Thymus (tissue), 14 donors: ENCODE results near the gene UPP1. TPM values are rescaled to one million over a fixed set of nuclear protein-coding genes. Genes with fewer than 3 reads are reported as not detected.

Experiments used
- DNase-seq, 9 donors: peaks; one replicate each; pipeline ENCODE4 v3.0.0-alpha.2; 2013; ENCODE audit warnings: low spot score in 9 of 9, low read depth in 6 of 9, missing footprints in 1 of 9
- H3K27ac ChIP-seq, 2 donors: one replicate each; pipeline ENCODE4 v1.5.1; 2013; ENCODE audit warnings: control low read depth in 1 of 2, low read depth in 1 of 2, low read length in 1 of 2, mild to moderate bottlenecking in 1 of 2, moderate library complexity in 1 of 2
- H3K27me3 ChIP-seq, 2 donors: one replicate each; pipeline ENCODE4 v1.5.1; 2013; ENCODE audit warnings: low read length in 1 of 2; ENCODE audit not compliant: control insufficient read depth in 2 of 2, insufficient read depth in 1 of 2
- H3K36me3 ChIP-seq, 2 donors: one replicate each; pipeline ENCODE4 v1.5.1; 2013; ENCODE audit warnings: low read length in 1 of 2, mild to moderate bottlenecking in 1 of 2, moderate library complexity in 1 of 2; ENCODE audit not compliant: control insufficient read depth in 2 of 2, insufficient read depth in 2 of 2
- H3K4me1 ChIP-seq, 2 donors: one replicate each; pipeline ENCODE4 v1.5.1; 2013; ENCODE audit warnings: low read length in 2 of 2; ENCODE audit not compliant: control insufficient read depth in 2 of 2, insufficient read depth in 2 of 2
- H3K4me3 ChIP-seq, 2 donors: one replicate each; pipeline ENCODE4 v1.5.1; 2013; ENCODE audit warnings: low read length in 2 of 2, control low read depth in 1 of 2, mild to moderate bottlenecking in 1 of 2
- H3K9me3 ChIP-seq, 2 donors: one replicate each; pipeline ENCODE4 v1.5.1; 2013; ENCODE audit warnings: low read length in 1 of 2, mild to moderate bottlenecking in 1 of 2; ENCODE audit not compliant: control insufficient read depth in 2 of 2, insufficient read depth in 1 of 2
- WGBS: extraction: QIAGEN DNeasy Blood & Tissue Kit; methylation state at CpG from one replicate; pipeline ENCODE4 v1.1.7; 2013; 5-methylcytosine and 5-hydroxymethylcytosine counted together
- long read RNA-seq, 10 donors: transcript quantifications; one replicate each; lab custom pipeline, GENCODE V29; 2026
- polyA plus RNA-seq: library from polyadenylated mRNA; stranded (reverse); fragments of 200-250 nt; gene quantifications from one replicate; pipeline ENCODE4 v1.2.3, GENCODE V29; 2013
- total RNA-seq: library from RNA; stranded (reverse); fragments of 120-200 nt; gene quantifications from one replicate; pipeline ENCODE4 v1.2.4, GENCODE V29; 2013
- donor health status: healthy.

UPP1 gene
- total RNA-seq (3.2 TPM), polyA plus RNA-seq (32.4 TPM)
- long read RNA-seq, donor 1, partial matches to known transcripts: 0 of 1 reads
- long read RNA-seq, donor 1, other reads (novel, unspliced or antisense): 0 of 1 reads
- long read RNA-seq, donor 2: 0 reads
- long read RNA-seq, donor 3, partial matches to known transcripts: 0 of 3 reads
- long read RNA-seq, donor 3, other reads (novel, unspliced or antisense): 0 of 3 reads
- long read RNA-seq, donor 4, partial matches to known transcripts: 0 of 1 reads
- long read RNA-seq, donor 4, other reads (novel, unspliced or antisense): 0 of 1 reads
- long read RNA-seq, donor 5, transcript UPP1-212 (3 exons, 2,782 nt): major isoform, 5 of 10 reads
- long read RNA-seq, donor 5, partial matches to known transcripts: 0 of 10 reads
- long read RNA-seq, donor 5, other reads (novel, unspliced or antisense): 0 of 10 reads
- long read RNA-seq, donor 6, partial matches to known transcripts: 0 of 2 reads
- long read RNA-seq, donor 6, other reads (novel, unspliced or antisense): 0 of 2 reads
- long read RNA-seq, donor 7, partial matches to known transcripts: 0 of 3 reads
- long read RNA-seq, donor 7, other reads (novel, unspliced or antisense): 0 of 3 reads
- long read RNA-seq, donor 8, partial matches to known transcripts: 0 of 3 reads
- long read RNA-seq, donor 8, other reads (novel, unspliced or antisense): 0 of 3 reads
- long read RNA-seq, donor 9, partial matches to known transcripts: 0 of 1 reads
- long read RNA-seq, donor 9, other reads (novel, unspliced or antisense): 0 of 1 reads
- long read RNA-seq, donor 10, partial matches to known transcripts: 0 of 2 reads
- long read RNA-seq, donor 10, other reads (novel, unspliced or antisense): 0 of 2 reads

GRCh38 chr7:48089046-48090003 is at the start of gene UPP1:
Gene UPP1 (plus strand): TSS chr7:48089265. CDS start chr7:48094784, 5,519 bp downstream.
- DNase-seq: peak in 5 of 9 donors; percentile 26 to 67 (median 44)
- H3K4me1 ChIP-seq: peaks cover 5 to 19% of the 10 kb centered on the region in 2 donors
- 2% methylated on average over 96 of the region's 96 CpGs for WGBS
- no peaks in the 10 kb centered on the region for H3K36me3 ChIP-seq
- H3K27ac ChIP-seq: peak within 1 kb of the TSS; percentile 71 to 80
- peak within 1 kb of the TSS; percentile 42 to 61 for H3K4me3 ChIP-seq
- peaks cover 0 to 8% of the 10 kb centered on the region in 2 donors for H3K9me3 ChIP-seq
- peaks cover 21 to 59% of the 10 kb centered on the region in 2 donors for H3K27me3 ChIP-seq

GRCh38 chr7:48040944-48041652 is 48.0 kb upstream of the UPP1 start:
- no peak for DNase-seq
- WGBS: 98% methylated on average over 18 of the region's 18 CpGs
- Histone ChIP-seq H3K9me3 (peaks cover 0 to 2% of the 10 kb centered on the region in 2 donors), H3K4me1 (peaks cover 10 to 17% of the 10 kb centered on the region in 2 donors), H3K36me3 (no peaks in the 10 kb centered on the region), H3K4me3 (no peak overlapping the region), H3K27ac (no peak overlapping the region), H3K27me3 (peaks cover 18 to 20% of the 10 kb centered on the region in 2 donors)

GRCh38 chr7:48041653-48041970 is 47.5 kb upstream of the UPP1 start:
- Histone ChIP-seq H3K4me3 (no peak overlapping the region), H3K4me1 (peaks cover 8 to 19% of the 10 kb centered on the region in 2 donors), H3K36me3 (no peaks in the 10 kb centered on the region), H3K9me3 (no peaks in the 10 kb centered on the region), H3K27ac (no peak overlapping the region), H3K27me3 (peaks cover 13 to 14% of the 10 kb centered on the region in 2 donors)
- no peak for DNase-seq
- WGBS: 93% methylated on average over 3 of the region's 3 CpGs

- H3K36me3 ChIP-seq: no peaks in the 10 kb centered on the region
- 95% methylated on average over 3 of the region's 3 CpGs for WGBS
- no peak for DNase-seq
- H3K27ac ChIP-seq: no peak overlapping the region
- peaks cover 7 to 8% of the 10 kb centered on the region in 2 donors for H3K27me3 ChIP-seq
- no peaks in the 10 kb centered on the region for H3K9me3 ChIP-seq
- peaks cover 8 to 19% of the 10 kb centered on the region in 2 donors for H3K4me1 ChIP-seq
- no peak overlapping the region for H3K4me3 ChIP-seq
Measured at GRCh38 chr7:48042216-48042615, 46.8 kb upstream of the UPP1 start.

- peaks cover 8 to 19% of the 10 kb centered on the region in 2 donors for H3K4me1 ChIP-seq
- no peak for DNase-seq
- no peaks in the 10 kb centered on the region for H3K9me3 ChIP-seq
- WGBS: 80% methylated on average over 3 of the region's 3 CpGs
- H3K27me3 ChIP-seq: peaks cover 4 to 5% of the 10 kb centered on the region in 2 donors
- no peak overlapping the region for H3K27ac ChIP-seq
- no peak overlapping the region for H3K4me3 ChIP-seq
- no peaks in the 10 kb centered on the region for H3K36me3 ChIP-seq
Measured at GRCh38 chr7:48042636-48043035, 46.4 kb upstream of the UPP1 start.

GRCh38 chr7:48045195-48045765 is 43.8 kb upstream of the UPP1 start:
- no peaks in the 10 kb centered on the region for H3K36me3 ChIP-seq
- 61% methylated on average over 9 of the region's 9 CpGs for WGBS
- H3K27ac ChIP-seq: no peak overlapping the region
- no peak overlapping the region for H3K4me3 ChIP-seq
- H3K4me1 ChIP-seq: peaks cover 8 to 19% of the 10 kb centered on the region in 2 donors
- no peaks in the 10 kb centered on the region for H3K9me3 ChIP-seq
- peak in 5 of 9 donors; percentile 24 to 70 (median 37) for DNase-seq
- H3K27me3 ChIP-seq: no peaks in the 10 kb centered on the region

GRCh38 chr7:48046458-48046857 is 42.6 kb upstream of the UPP1 start:
- Histone ChIP-seq H3K9me3 (no peaks in the 10 kb centered on the region), H3K27ac (no peak overlapping the region)

GRCh38 chr7:48048113-48048512 is 41.0 kb upstream of the UPP1 start:
- H3K36me3 ChIP-seq: no peaks in the 10 kb centered on the region
- H3K4me1 ChIP-seq: peaks cover 8 to 19% of the 10 kb centered on the region in 2 donors
- no peak overlapping the region for H3K27ac ChIP-seq
- H3K4me3 ChIP-seq: no peak overlapping the region
- no peaks in the 10 kb centered on the region for H3K27me3 ChIP-seq
- 99% methylated on average over 8 of the region's 8 CpGs for WGBS
- no peaks in the 10 kb centered on the region for H3K9me3 ChIP-seq
- DNase-seq: no peak

More at GRCh38 chr7:48046458-48046857, 42.6 kb upstream of the UPP1 start:
- 60% methylated on average over 14 of the region's 14 CpGs for WGBS
- no peaks in the 10 kb centered on the region for H3K27me3 ChIP-seq
- peak in 2 of 9 donors; percentile 7 to 56 for DNase-seq
- no peak overlapping the region for H3K4me3 ChIP-seq
- no peaks in the 10 kb centered on the region for H3K36me3 ChIP-seq
- H3K4me1 ChIP-seq: peaks cover 8 to 19% of the 10 kb centered on the region in 2 donors
